Measurements from ENCODE around the gene ZBTB8OS.
"Not testable (repeated sequence)": the region's sequence is repeated elsewhere in the genome, so short reads cannot be mapped to it uniquely, and the experiment has no call there.

Gene ZBTB8OS

DNA sequence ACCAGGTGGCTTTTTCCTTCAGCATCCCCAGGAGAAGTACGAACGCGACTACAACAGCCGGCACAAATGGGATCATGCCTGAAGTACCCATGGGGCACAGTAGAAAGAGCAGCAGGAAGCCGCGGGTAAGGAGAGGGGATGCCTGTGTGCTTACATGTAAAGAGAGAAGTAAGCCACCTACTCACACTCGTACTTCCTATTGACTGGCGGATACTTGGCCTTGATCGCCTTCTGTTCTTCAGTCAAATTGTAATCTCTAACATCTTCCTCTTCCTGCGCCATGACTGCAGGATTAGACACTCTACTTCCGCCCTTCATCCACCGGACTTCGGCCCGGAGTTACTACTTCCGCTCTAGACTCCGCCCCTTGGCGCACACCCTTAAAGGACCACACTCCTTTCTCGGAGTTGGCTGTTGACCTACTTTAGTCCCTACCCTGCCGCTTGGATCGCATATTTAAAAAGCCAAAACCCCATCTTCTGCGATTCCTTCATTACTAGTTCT, at the start of gene ZBTB8OS:
ZBTB8OS (minus strand) TSS at position 303 of the 504 bp plus-strand sequence; CDS start at position 282, 21 bp downstream.
- peak within 1 kb of the TSS; percentile 77 for H3K4me3 ChIP-seq (ENCODE audit: low read length)
- TF ChIP-seq, protein P1, sequence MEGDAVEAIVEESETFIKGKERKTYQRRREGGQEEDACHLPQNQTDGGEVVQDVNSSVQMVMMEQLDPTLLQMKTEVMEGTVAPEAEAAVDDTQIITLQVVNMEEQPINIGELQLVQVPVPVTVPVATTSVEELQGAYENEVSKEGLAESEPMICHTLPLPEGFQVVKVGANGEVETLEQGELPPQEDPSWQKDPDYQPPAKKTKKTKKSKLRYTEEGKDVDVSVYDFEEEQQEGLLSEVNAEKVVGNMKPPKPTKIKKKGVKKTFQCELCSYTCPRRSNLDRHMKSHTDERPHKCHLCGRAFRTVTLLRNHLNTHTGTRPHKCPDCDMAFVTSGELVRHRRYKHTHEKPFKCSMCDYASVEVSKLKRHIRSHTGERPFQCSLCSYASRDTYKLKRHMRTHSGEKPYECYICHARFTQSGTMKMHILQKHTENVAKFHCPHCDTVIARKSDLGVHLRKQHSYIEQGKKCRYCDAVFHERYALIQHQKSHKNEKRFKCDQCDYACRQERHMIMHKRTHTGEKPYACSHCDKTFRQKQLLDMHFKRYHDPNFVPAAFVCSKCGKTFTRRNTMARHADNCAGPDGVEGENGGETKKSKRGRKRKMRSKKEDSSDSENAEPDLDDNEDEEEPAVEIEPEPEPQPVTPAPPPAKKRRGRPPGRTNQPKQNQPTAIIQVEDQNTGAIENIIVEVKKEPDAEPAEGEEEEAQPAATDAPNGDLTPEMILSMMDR (conservative IDR thresholded peaks at IDR 0.05; ENCODE audit: low read depth, low read length), result no peak
- peak; percentile 72 for DNase-seq (ENCODE audit: low read depth)

DNA sequence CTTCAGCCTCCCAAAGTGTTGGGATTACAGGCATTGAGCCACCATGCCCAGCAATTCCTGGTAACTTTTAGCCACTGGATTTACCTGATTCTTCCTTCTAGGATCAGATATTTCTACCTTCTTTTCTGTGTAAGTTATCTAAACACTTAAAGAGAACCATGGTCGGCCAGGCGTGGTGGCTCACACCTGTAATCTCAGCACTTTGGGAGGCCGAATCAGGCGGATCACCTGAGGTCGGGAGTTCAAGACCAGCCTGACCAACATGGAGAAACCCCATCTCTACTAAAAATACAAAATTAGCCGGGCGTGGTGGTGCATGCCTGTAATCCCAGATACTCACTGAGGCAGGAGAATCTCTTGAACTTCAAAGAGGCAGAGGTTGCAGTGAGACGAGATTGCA, 46.6 kb upstream of the ZBTB8OS start:
- not testable (repeated sequence) for DNase-seq (ENCODE audit: low read depth); H3K4me3 ChIP-seq (ENCODE audit: low read length)

DNA sequence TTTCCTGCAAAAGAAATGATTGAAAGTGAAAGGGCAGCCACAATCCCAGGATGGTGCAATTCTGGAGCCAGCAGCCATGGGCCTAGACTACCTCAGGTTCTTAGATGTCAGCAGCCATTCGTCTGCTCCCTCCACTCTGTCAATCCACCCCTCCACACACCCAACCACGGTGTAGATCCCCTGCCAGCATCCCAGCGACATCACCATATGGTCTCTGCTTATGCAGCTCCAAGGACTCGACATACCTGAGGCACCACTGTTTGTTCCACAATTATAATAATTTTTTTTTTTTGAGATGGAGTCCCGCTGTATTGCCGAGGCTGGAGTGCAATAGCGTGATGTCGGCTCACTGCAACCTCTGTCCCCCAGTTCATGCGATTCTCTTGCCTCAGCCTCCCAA, 45.7 kb upstream of the ZBTB8OS start:
- TF ChIP-seq, protein P1 (conservative IDR thresholded peaks at IDR 0.05; ENCODE audit: low read depth, low read length), result no peak
- no peak overlapping the region for H3K4me3 ChIP-seq (ENCODE audit: low read length)
- DNase-seq (ENCODE audit: low read depth), result no peak

- no peak for DNase-seq (ENCODE audit: low read depth)
- H3K4me3 ChIP-seq (ENCODE audit: low read length), result no peak overlapping the region
- TF ChIP-seq, protein P1 (conservative IDR thresholded peaks at IDR 0.05; ENCODE audit: low read depth, low read length), result no peak
Measured at GRCh38 chr1:32695098-32695904, 45.0 kb upstream of the ZBTB8OS start.

DNA sequence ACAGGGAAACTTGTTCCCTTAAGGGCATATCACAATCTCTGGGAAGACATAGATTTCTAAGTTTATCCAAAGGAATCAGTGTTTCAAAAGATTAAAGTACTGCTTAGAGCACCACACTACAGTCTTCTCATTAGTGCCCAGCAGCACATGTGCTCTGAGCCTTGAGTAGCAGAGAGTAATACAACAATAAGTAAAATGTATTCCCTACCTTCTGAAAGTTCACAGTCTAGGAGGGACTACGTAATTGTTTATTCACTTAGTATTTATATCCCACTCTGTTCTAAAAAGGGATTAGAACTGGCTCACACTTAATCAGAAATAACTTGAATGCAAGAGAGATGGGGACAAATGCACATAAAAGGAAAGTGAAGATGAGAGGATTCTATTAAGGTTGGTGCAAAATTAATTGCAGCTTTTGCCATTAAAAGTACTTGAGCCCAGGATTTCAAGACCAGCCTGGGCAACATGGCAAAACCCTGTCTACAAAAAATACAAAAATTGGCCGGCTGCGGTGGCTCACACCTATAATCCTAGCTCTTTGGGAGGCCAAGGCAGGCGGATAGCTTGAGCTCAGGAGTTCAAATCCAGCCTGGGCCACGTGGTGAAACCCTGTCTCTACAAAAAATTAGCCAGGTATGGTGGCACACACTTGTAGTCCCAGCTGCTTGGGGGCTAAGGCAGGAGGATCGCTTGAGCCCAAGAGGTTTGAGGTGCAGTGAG, 43.3 kb upstream of the ZBTB8OS start:
- no peak for DNase-seq (ENCODE audit: low read depth)
- TF ChIP-seq, protein P1 (conservative IDR thresholded peaks at IDR 0.05; ENCODE audit: low read depth, low read length), result no peak
- H3K4me3 ChIP-seq (ENCODE audit: low read length), result no peak overlapping the region

DNA sequence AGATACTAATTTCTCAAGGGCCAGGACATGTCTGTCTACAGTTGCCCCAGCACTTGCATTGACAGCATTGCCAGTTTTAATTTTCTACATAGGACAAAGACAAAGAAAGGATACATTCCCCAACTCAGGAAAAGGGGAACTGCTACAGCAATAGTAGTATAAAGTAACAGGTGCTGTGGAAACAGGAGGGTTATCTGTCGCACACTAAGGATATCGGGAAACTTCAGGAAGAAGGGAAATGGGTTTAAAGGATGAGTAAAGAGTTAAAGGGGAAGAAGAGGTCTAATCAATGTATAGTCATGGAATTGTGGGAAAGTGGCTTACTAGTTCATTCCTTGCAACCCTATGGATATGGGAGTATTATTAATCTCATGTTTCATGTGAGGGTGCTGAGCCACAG, 36.0 kb upstream of the ZBTB8OS start:
- TF ChIP-seq, protein P1 (conservative IDR thresholded peaks at IDR 0.05; ENCODE audit: low read depth, low read length), result no peak
- no peak overlapping the region for H3K4me3 ChIP-seq (ENCODE audit: low read length)
- no peak for DNase-seq (ENCODE audit: low read depth)

DNA sequence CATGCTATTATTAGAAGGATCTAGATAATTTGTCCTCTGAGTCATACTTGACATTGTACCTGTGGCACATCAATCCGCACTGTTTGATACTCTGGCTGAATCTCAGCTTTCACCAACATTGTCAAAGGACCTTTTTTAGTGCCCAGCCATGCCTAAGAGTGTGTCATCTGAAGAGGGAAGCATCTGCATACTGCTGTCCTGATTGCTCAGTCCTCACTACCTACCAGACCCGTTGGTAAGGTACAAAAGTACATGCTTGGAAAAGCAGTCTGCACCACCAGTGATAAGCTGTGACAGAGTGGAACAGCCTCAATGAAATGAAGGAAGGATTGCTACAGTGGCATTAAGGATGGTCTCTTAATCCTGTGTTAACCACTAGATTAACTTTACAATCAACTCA, 35.1 kb upstream of the ZBTB8OS start:
- TF ChIP-seq, protein P1 (conservative IDR thresholded peaks at IDR 0.05; ENCODE audit: low read depth, low read length), result no peak
- no peak for DNase-seq (ENCODE audit: low read depth)
- no peak overlapping the region for H3K4me3 ChIP-seq (ENCODE audit: low read length)

All from retinal pigment epithelial cell (primary cell).